K562 (cell line): ENCODE data around the gene WDR86. TPM values are rescaled to one million over a fixed set of nuclear protein-coding genes. Genes with fewer than 3 reads are reported as not detected.

Experiments used
- FOXJ3 ChIP-seq: sonication (generic); formaldehyde crosslinking; IDR thresholded peaks from 2 replicates; pipeline ENCODE4 v1.4.0; 2020; ENCODE audit warnings: mild to moderate bottlenecking, missing genetic modification reagents
- NCOA1 ChIP-seq: fragments of 450-650 bp; IDR thresholded peaks from 2 replicates; pipeline ENCODE4 v1.6.1; 2016; ENCODE audit warnings: low read depth
- PHF21A ChIP-seq: fragments of 450-650 bp; IDR thresholded peaks from 2 replicates; pipeline ENCODE4 v1.6.1; 2017; ENCODE audit warnings: low read depth, borderline replicate concordance
- TCF3 ChIP-seq: sonication (generic); formaldehyde crosslinking; IDR thresholded peaks from 2 replicates; pipeline ENCODE4 v1.4.0; 2020; ENCODE audit warnings: mild to moderate bottlenecking, missing genetic modification reagents
- XRCC5 ChIP-seq: fragments of 200-400 bp; formaldehyde crosslinking; IDR thresholded peaks from 2 replicates; pipeline ENCODE4 v1.6.1; 2017; ENCODE audit warnings: low read depth, mild to moderate bottlenecking, low read length
- ZFX ChIP-seq: sonication (generic); formaldehyde crosslinking; IDR thresholded peaks from 2 replicates; pipeline ENCODE4 v1.8.0; 2022; ENCODE audit warnings: mild to moderate bottlenecking, missing genetic modification reagents, moderate library complexity
- ZNF133 ChIP-seq: fragments of 250-450 bp; sonication (Bioruptor Pico); IDR thresholded peaks from 2 replicates; pipeline ENCODE4 v1.4.0; 2020; ENCODE audit warnings: mild to moderate bottlenecking
- ZNF316 ChIP-seq: fragments of 450-650 bp; IDR thresholded peaks from 2 replicates; pipeline ENCODE4 v1.6.1; 2016
- polyA plus RNA-seq, 8 experiments: library from polyadenylated mRNA; depleted of rRNA in 4 of 8; stranded (reverse) in 5 of 8; unstranded in 3 of 8; fragments of >200 nt; fragmentation: Nextera tagmentation in 2 of 8; fragmentation: Illumina TruSeq in 1 of 8; extraction: Ambion mirVana in 2 of 8; extraction: Trizol in 1 of 8; gene quantifications; 2 replicates each; pipeline versions ENCODE4 v1.2.1 to v1.2.3, GENCODE V29; 2011 to 2014; ENCODE audit warnings: inconsistent platforms in 1 of 8, missing spikeins in 1 of 8
- total RNA-seq, 7 experiments: library from RNA; depleted of rRNA in 6 of 7; stranded (reverse); fragments of >200 nt in 6 of 7; fragmentation: Illumina TruSeq in 2 of 7; extraction: Trizol in 2 of 7; gene quantifications; 2 replicates each; pipeline versions ENCODE4 v1.2.1 to v1.2.3, GENCODE V29; 2011 to 2021; ENCODE audit warnings: low replicate concordance in 1 of 7
- TF ChIP-seq, protein P1 (sequence below): sonication (generic); formaldehyde crosslinking; IDR thresholded peaks from 2 replicates; pipeline ENCODE4 v1.8.1; 2023; ENCODE audit warnings: missing genetic modification reagents, mild to moderate bottlenecking, borderline replicate concordance
- TF ChIP-seq, protein P2 (sequence below), 3 experiments: IDR thresholded peaks in 2 of 3; conservative IDR thresholded peaks in 1 of 3; 2 replicates each; pipeline ENCODE4 v1.5.1; 2011 to 2012; ENCODE audit warnings: low read length in 3 of 3, mild to moderate bottlenecking in 3 of 3, control low read depth in 2 of 3, improper control_type of control experiment in 1 of 3, inconsistent platforms in 1 of 3, low read depth in 1 of 3, mixed read lengths in 1 of 3, moderate library complexity in 1 of 3; ENCODE audit not compliant: insufficient read depth in 2 of 3
- TF ChIP-seq, protein P3 (sequence below): fragments of 450-650 bp; conservative IDR thresholded peaks from 2 replicates; pipeline ENCODE4 v1.6.1; 2016; ENCODE audit warnings: missing genetic modification characterization, low read depth, mild to moderate bottlenecking, control low read depth, missing compliant biosample characterization
- TF ChIP-seq, protein P4 (sequence below): sonication (generic); formaldehyde crosslinking; IDR thresholded peaks from 2 replicates; pipeline ENCODE4 v1.8.1; 2023; ENCODE audit warnings: mild to moderate bottlenecking, missing genetic modification reagents, moderate library complexity

WDR86 gene
- total and polyA plus RNA-seq, 9 of the 15 experiments (the other 6 are each of a cell fraction or from before 2014, with no cell fraction given) = 0.24 TPM; not detected in 8

DNA sequence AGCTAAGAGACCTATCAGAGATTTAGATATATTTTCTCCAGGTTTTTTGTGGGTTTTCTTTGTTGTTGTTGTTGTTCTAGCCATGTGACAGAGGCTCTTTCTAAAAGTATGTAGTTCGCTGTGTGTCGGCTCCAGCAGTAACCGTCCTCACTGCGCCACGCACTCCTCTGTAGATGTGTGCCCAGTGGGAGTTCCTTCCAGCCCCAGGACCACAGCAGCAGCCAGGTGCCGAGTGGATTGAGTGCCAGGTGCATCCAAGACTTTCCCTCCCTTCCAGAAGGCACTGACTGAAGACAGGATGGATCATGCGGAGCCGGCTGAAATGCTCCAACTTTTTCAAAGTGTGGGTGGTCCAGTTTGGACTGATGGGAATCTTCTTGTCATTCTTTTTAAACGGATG is 31.8 kb downstream of the WDR86 start (continued):
- TF ChIP-seq, protein P1, sequence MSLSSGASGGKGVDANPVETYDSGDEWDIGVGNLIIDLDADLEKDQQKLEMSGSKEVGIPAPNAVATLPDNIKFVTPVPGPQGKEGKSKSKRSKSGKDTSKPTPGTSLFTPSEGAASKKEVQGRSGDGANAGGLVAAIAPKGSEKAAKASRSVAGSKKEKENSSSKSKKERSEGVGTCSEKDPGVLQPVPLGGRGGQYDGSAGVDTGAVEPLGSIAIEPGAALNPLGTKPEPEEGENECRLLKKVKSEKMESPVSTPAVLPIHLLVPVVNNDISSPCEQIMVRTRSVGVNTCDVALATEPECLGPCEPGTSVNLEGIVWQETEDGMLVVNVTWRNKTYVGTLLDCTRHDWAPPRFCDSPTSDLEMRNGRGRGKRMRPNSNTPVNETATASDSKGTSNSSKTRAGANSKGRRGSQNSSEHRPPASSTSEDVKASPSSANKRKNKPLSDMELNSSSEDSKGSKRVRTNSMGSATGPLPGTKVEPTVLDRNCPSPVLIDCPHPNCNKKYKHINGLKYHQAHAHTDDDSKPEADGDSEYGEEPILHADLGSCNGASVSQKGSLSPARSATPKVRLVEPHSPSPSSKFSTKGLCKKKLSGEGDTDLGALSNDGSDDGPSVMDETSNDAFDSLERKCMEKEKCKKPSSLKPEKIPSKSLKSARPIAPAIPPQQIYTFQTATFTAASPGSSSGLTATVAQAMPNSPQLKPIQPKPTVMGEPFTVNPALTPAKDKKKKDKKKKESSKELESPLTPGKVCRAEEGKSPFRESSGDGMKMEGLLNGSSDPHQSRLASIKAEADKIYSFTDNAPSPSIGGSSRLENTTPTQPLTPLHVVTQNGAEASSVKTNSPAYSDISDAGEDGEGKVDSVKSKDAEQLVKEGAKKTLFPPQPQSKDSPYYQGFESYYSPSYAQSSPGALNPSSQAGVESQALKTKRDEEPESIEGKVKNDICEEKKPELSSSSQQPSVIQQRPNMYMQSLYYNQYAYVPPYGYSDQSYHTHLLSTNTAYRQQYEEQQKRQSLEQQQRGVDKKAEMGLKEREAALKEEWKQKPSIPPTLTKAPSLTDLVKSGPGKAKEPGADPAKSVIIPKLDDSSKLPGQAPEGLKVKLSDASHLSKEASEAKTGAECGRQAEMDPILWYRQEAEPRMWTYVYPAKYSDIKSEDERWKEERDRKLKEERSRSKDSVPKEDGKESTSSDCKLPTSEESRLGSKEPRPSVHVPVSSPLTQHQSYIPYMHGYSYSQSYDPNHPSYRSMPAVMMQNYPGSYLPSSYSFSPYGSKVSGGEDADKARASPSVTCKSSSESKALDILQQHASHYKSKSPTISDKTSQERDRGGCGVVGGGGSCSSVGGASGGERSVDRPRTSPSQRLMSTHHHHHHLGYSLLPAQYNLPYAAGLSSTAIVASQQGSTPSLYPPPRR (CRISPR knock-in tag) = no peak
- TF ChIP-seq, protein P2, sequence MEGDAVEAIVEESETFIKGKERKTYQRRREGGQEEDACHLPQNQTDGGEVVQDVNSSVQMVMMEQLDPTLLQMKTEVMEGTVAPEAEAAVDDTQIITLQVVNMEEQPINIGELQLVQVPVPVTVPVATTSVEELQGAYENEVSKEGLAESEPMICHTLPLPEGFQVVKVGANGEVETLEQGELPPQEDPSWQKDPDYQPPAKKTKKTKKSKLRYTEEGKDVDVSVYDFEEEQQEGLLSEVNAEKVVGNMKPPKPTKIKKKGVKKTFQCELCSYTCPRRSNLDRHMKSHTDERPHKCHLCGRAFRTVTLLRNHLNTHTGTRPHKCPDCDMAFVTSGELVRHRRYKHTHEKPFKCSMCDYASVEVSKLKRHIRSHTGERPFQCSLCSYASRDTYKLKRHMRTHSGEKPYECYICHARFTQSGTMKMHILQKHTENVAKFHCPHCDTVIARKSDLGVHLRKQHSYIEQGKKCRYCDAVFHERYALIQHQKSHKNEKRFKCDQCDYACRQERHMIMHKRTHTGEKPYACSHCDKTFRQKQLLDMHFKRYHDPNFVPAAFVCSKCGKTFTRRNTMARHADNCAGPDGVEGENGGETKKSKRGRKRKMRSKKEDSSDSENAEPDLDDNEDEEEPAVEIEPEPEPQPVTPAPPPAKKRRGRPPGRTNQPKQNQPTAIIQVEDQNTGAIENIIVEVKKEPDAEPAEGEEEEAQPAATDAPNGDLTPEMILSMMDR (IDR thresholded peaks at IDR 0.05 in 2 of 3, conservative IDR thresholded peaks at IDR 0.05 in 1 of 3; ENCODE audit: insufficient read depth in 2 of 3, low read depth in 1 of 3, low read length in 3 of 3) = no peak
- TF ChIP-seq ZFX (CRISPR knock-in tag) (no peak), PHF21A (no peak), NCOA1 (no peak), TCF3 (CRISPR knock-in tag) (no peak), FOXJ3 (CRISPR knock-in tag) (no peak), ZNF316 (no peak), ZNF133 (CRISPR knock-in tag) (no peak), XRCC5 (no peak)
- TF ChIP-seq, protein P3, sequence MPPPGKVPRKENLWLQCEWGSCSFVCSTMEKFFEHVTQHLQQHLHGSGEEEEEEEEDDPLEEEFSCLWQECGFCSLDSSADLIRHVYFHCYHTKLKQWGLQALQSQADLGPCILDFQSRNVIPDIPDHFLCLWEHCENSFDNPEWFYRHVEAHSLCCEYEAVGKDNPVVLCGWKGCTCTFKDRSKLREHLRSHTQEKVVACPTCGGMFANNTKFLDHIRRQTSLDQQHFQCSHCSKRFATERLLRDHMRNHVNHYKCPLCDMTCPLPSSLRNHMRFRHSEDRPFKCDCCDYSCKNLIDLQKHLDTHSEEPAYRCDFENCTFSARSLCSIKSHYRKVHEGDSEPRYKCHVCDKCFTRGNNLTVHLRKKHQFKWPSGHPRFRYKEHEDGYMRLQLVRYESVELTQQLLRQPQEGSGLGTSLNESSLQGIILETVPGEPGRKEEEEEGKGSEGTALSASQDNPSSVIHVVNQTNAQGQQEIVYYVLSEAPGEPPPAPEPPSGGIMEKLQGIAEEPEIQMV (tag) = no peak
- TF ChIP-seq, protein P4, sequence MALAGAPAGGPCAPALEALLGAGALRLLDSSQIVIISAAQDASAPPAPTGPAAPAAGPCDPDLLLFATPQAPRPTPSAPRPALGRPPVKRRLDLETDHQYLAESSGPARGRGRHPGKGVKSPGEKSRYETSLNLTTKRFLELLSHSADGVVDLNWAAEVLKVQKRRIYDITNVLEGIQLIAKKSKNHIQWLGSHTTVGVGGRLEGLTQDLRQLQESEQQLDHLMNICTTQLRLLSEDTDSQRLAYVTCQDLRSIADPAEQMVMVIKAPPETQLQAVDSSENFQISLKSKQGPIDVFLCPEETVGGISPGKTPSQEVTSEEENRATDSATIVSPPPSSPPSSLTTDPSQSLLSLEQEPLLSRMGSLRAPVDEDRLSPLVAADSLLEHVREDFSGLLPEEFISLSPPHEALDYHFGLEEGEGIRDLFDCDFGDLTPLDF (CRISPR knock-in tag) = no peak
- TF ChIP-seq, all 486 proteins: peak for 0
